Body of pancreas (tissue), 4 donors: ENCODE measurements around the gene SETDB2. TPM values are rescaled to one million over a fixed set of nuclear protein-coding genes. Genes with fewer than 3 reads are reported as not detected.

ENCODE experiments used
- ATAC-seq: fragments of 150-250 bp; one replicate; pipeline ENCODE4 v1.9.1; 2016
- DNase-seq, 4 donors: peaks; one replicate each; pipeline ENCODE4 v3.0.0-alpha.2; 2019
- H3K27ac ChIP-seq, 4 donors: fragments of 200-600 bp; sonication (generic); 1 replicate in 3 of 4; 2 replicates in 1 of 4; pipeline versions ENCODE4 v1.5.1 to v1.6.1; 2016 to 2019; ENCODE audit warnings: mild to moderate bottlenecking in 1 of 4, mixed read lengths in 1 of 4, moderate library complexity in 1 of 4
- H3K27me3 ChIP-seq, 2 donors: fragments of 200-600 bp; sonication (generic); one replicate each; pipeline ENCODE4 v1.6.0; 2016; ENCODE audit warnings: mild to moderate bottlenecking in 1 of 2
- H3K36me3 ChIP-seq, 2 donors: fragments of 200-600 bp; sonication (generic); replicated peaks in 1 of 2; 2 replicates each; pipeline ENCODE4 v1.5.1; 2016; ENCODE audit warnings: low read depth in 2 of 2; ENCODE audit not compliant: insufficient read depth in 1 of 2
- H3K4me1 ChIP-seq: fragments of 200-600 bp; sonication (generic); one replicate; pipeline ENCODE4 v1.6.0; 2016
- H3K4me3 ChIP-seq, 2 donors: fragments of 200-600 bp; sonication (generic); 1 replicate in 1 of 2; 2 replicates in 1 of 2; pipeline ENCODE4 v1.5.1; 2016 to 2019
- H3K9me3 ChIP-seq, 3 donors: fragments of 200-600 bp; sonication (generic); 1 replicate in 2 of 3; 2 replicates in 1 of 3; pipeline ENCODE4 v1.5.1; 2016
- CTCF ChIP-seq, 7 experiments: fragments of 450-650 bp in 4 of 7; fragments of 200-600 bp in 3 of 7; sonication (generic) in 3 of 7; IDR thresholded peaks; one replicate each; pipeline ENCODE4 v1.5.1; 2016 to 2019; ENCODE audit warnings: antibody characterized with exemption in 7 of 7
- POLR2A ChIP-seq, 3 donors: fragments of 450-650 bp; IDR thresholded peaks; one replicate each; pipeline ENCODE4 v1.6.1; 2016; ENCODE audit warnings: antibody characterized with exemption in 3 of 3, mild to moderate bottlenecking in 2 of 3
- WGBS, 2 donors: methylation state at CpG; one replicate each; pipeline ENCODE4 v1.1.5; 2017; 5-methylcytosine and 5-hydroxymethylcytosine counted together
- intact Hi-C: fragments of 100-400 bp; cut with DNase I; formaldehyde crosslinking; loops from one replicate; pipeline ENCODE4 v1.15.1; 2023
- total RNA-seq, 2 donors: library from RNA; depleted of rRNA; stranded (reverse); fragments of >200 nt; gene quantifications; one replicate each; pipeline ENCODE4 v1.1.0, GENCODE V29; 2016

SETDB2 gene
- total RNA-seq, 2 donors from 2014 or later = 4.9 to 8.6 TPM

- intact Hi-C loops = no loop called here
- ATAC-seq (no peak), DNase-seq (no peak)
- WGBS, 2 donors = 2 to 3% methylated on average over 10 of the region's 10 CpGs
- TF ChIP-seq POLR2A (IDR thresholded peaks at IDR 0.05) = no peak
- TF ChIP-seq CTCF (IDR thresholded peaks at IDR 0.05) = no peak
- no peaks in the 10 kb centered on the region for H3K9me3 ChIP-seq
- no peaks in the 10 kb centered on the region for H3K27me3 ChIP-seq
- H3K4me3 ChIP-seq = peak overlapping the region; percentile 7 to 67
- H3K36me3 ChIP-seq = no peaks in the 10 kb centered on the region
- H3K4me1 ChIP-seq = peaks cover 35% of the 10 kb centered on the region
- peak overlapping the region; percentile 60 to 97 (median 82) for H3K27ac ChIP-seq
Observed at GRCh38 chr13:49443357-49443703, 744 bp upstream of the SETDB2 start.

GRCh38 chr13:49444524-49445395 is 686 bp downstream of the SETDB2 start:
- intact Hi-C loops = no loop called here
- peak overlapping the region; percentile 90 to 97 (median 92) for H3K27ac ChIP-seq
- 0% methylated on average over 16 to 29 of the region's 29 CpGs for WGBS, 2 donors
- TF ChIP-seq CTCF (IDR thresholded peaks at IDR 0.05) = no peak
- peak in 1 of 3 donors; percentile 24 for TF ChIP-seq POLR2A (IDR thresholded peaks at IDR 0.05)
- peak overlapping the region; percentile 45 to 75 for H3K4me3 ChIP-seq
- peaks cover 39% of the 10 kb centered on the region for H3K4me1 ChIP-seq
- ATAC-seq (peak; percentile 10), DNase-seq (peak in 2 of 4 donors; percentile 31 to 61)
- no peaks in the 10 kb centered on the region for H3K36me3 ChIP-seq
- no peaks in the 10 kb centered on the region for H3K9me3 ChIP-seq
- no peaks in the 10 kb centered on the region for H3K27me3 ChIP-seq

GRCh38 chr13:49446473-49446872 is 2.4 kb downstream of the SETDB2 start:
- no peak for TF ChIP-seq POLR2A (IDR thresholded peaks at IDR 0.05)
- no peak for TF ChIP-seq CTCF (IDR thresholded peaks at IDR 0.05)
- Histone ChIP-seq H3K27me3 (no peaks in the 10 kb centered on the region), H3K9me3 (no peaks in the 10 kb centered on the region), H3K27ac (peak overlapping the region in 2 of 4 donors; percentile 93 to 97), H3K36me3 (no peaks in the 10 kb centered on the region), H3K4me1 (peaks cover 39% of the 10 kb centered on the region), H3K4me3 (no peak overlapping the region)
- intact Hi-C loops = no loop called here
- no peak for DNase-seq
- ATAC-seq = no peak

- H3K4me3 ChIP-seq = no peak overlapping the region
- intact Hi-C loops = no loop called here
- peaks cover 40% of the 10 kb centered on the region for H3K4me1 ChIP-seq
- TF ChIP-seq CTCF (IDR thresholded peaks at IDR 0.05) (no peak), POLR2A (IDR thresholded peaks at IDR 0.05) (no peak)
- H3K27me3 ChIP-seq = no peaks in the 10 kb centered on the region
- no peaks in the 10 kb centered on the region for H3K36me3 ChIP-seq
- 78 to 80% methylated on average over 2 of the region's 2 CpGs for WGBS, 2 donors
- no peaks in the 10 kb centered on the region for H3K9me3 ChIP-seq
- no peak for DNase-seq
- no peak for ATAC-seq
- H3K27ac ChIP-seq = no peak overlapping the region
Observed at GRCh38 chr13:49448753-49449152, 4.7 kb downstream of the SETDB2 start.
